Liver (tissue), 9 donors: ENCODE results near the gene PLEKHA8. TPM values are rescaled to one million over a fixed set of nuclear protein-coding genes. Genes with fewer than 3 reads are reported as not detected.
A peak's percentile ranks its signal among the peaks of the same experiment; 100 is the strongest.

Experiments
- DNase-seq: peaks from one replicate; pipeline ENCODE4 v3.0.0-alpha.2; 2017; ENCODE audit warnings: low spot score
- H3K27ac ChIP-seq, 2 donors: one replicate each; pipeline ENCODE4 v1.7.0; 2013; ENCODE audit warnings: inconsistent platforms in 2 of 2, low read length in 2 of 2, control low read depth in 1 of 2, low read depth in 1 of 2, mild to moderate bottlenecking in 1 of 2
- H3K27me3 ChIP-seq, 4 donors: one replicate each; pipeline versions ENCODE4 v1.6.1 to v1.7.0; 2013; ENCODE audit warnings: low read length in 3 of 4, inconsistent platforms in 1 of 4, mild to moderate bottlenecking in 1 of 4, moderate library complexity in 1 of 4; ENCODE audit not compliant: control insufficient read depth in 4 of 4, insufficient read depth in 4 of 4
- H3K36me3 ChIP-seq, 4 donors: one replicate each; pipeline versions ENCODE4 v1.6.1 to v1.7.0; 2013; ENCODE audit warnings: low read length in 3 of 4, mild to moderate bottlenecking in 3 of 4, low read depth in 1 of 4, moderate library complexity in 1 of 4; ENCODE audit not compliant: control insufficient read depth in 4 of 4, insufficient read depth in 3 of 4
- H3K4me1 ChIP-seq, 4 donors: one replicate each; pipeline versions ENCODE4 v1.6.1 to v1.7.0; 2013; ENCODE audit warnings: low read length in 3 of 4, mild to moderate bottlenecking in 3 of 4, moderate library complexity in 1 of 4; ENCODE audit not compliant: control insufficient read depth in 4 of 4, insufficient read depth in 4 of 4
- H3K4me3 ChIP-seq, 3 donors: one replicate each; pipeline versions ENCODE4 v1.6.1 to v1.7.0; 2013; ENCODE audit warnings: low read length in 3 of 3, control low read depth in 1 of 3, low read depth in 1 of 3, mild to moderate bottlenecking in 1 of 3
- H3K9ac ChIP-seq, 2 donors: one replicate each; pipeline ENCODE4 v1.7.0; 2013; ENCODE audit warnings: low read length in 2 of 2, mild to moderate bottlenecking in 2 of 2, moderate library complexity in 2 of 2, control low read depth in 1 of 2, low read depth in 1 of 2
- H3K9me3 ChIP-seq, 4 donors: one replicate each; pipeline versions ENCODE4 v1.6.1 to v1.7.0; 2013; ENCODE audit warnings: low read length in 3 of 4; ENCODE audit not compliant: control insufficient read depth in 4 of 4
- ATF3 ChIP-seq: IDR thresholded peaks from 2 replicates; pipeline ENCODE4 v1.6.1; 2016; ENCODE audit warnings: antibody characterized with exemption
- EGR1 ChIP-seq, 2 donors: IDR thresholded peaks; 2 replicates each; pipeline ENCODE4 v1.6.1; 2016 to 2018; ENCODE audit warnings: antibody characterized with exemption in 2 of 2, low read depth in 2 of 2
- FOXA1 ChIP-seq: IDR thresholded peaks from 2 replicates; pipeline ENCODE4 v1.6.1; 2016; ENCODE audit warnings: antibody characterized with exemption
- FOXA2 ChIP-seq: IDR thresholded peaks from 2 replicates; pipeline ENCODE4 v1.6.1; 2016; ENCODE audit warnings: antibody characterized with exemption
- HNF4A ChIP-seq, 2 donors: conservative IDR thresholded peaks; 2 replicates each; pipeline ENCODE4 v1.6.1; 2016; ENCODE audit warnings: antibody characterized with exemption in 2 of 2, mild to moderate bottlenecking in 2 of 2
- MAX ChIP-seq: IDR thresholded peaks from 2 replicates; pipeline ENCODE4 v1.6.1; 2016; ENCODE audit warnings: antibody characterized with exemption
- NR2F2 ChIP-seq: IDR thresholded peaks from 2 replicates; pipeline ENCODE4 v1.6.1; 2016; ENCODE audit warnings: antibody characterized with exemption
- RAD21 ChIP-seq, 2 donors: IDR thresholded peaks; 2 replicates each; pipeline ENCODE4 v1.6.1; 2016; ENCODE audit warnings: antibody characterized with exemption in 2 of 2, mild to moderate bottlenecking in 2 of 2
- REST ChIP-seq: IDR thresholded peaks from 2 replicates; pipeline ENCODE4 v1.6.1; 2016; ENCODE audit warnings: antibody characterized with exemption, mild to moderate bottlenecking
- RXRA ChIP-seq, 2 donors: IDR thresholded peaks; 2 replicates each; pipeline ENCODE4 v1.6.1; 2017 to 2018; ENCODE audit warnings: antibody characterized with exemption in 2 of 2, mild to moderate bottlenecking in 1 of 2
- SP1 ChIP-seq: IDR thresholded peaks from 2 replicates; pipeline ENCODE4 v1.6.1; 2018; ENCODE audit warnings: antibody characterized with exemption, mild to moderate bottlenecking
- TAF1 ChIP-seq: conservative IDR thresholded peaks from 2 replicates; pipeline ENCODE4 v1.6.1; 2016; ENCODE audit warnings: antibody characterized with exemption, mild to moderate bottlenecking
- YY1 ChIP-seq: IDR thresholded peaks from 2 replicates; pipeline ENCODE4 v1.6.1; 2016; ENCODE audit warnings: antibody characterized with exemption, mild to moderate bottlenecking
- ZBTB33 ChIP-seq: IDR thresholded peaks from 2 replicates; pipeline ENCODE4 v1.6.1; 2016; ENCODE audit warnings: antibody characterized with exemption
- WGBS: extraction: QIAGEN DNeasy Blood & Tissue Kit; methylation state at CpG from one replicate; pipeline ENCODE4 v1.1.7; 2013; 5-methylcytosine and 5-hydroxymethylcytosine counted together
- polyA plus RNA-seq, 2 donors: library from polyadenylated mRNA; stranded (reverse) in 1 of 2; unstranded in 1 of 2; fragments of 200-250 nt in 1 of 2; fragments of >200 nt in 1 of 2; fragmentation: Nextera tagmentation in 1 of 2; extraction: Ambion mirVana in 1 of 2; gene quantifications; one replicate each; pipeline versions ENCODE4 v1.2.1 to v1.2.3, GENCODE V29; 2013 to 2015
- total RNA-seq, 2 donors: library from RNA; depleted of rRNA; stranded (reverse); fragments of >200 nt; gene quantifications; one replicate each; pipeline ENCODE4 v1.2.3, GENCODE V29; 2014
- donor health status: healthy.
- donor health status: healthy.
- donor health status: healthy.
- donor health status: healthy.
- donor health status: healthy.

PLEKHA8 gene
- total and polyA plus RNA-seq, 4 donors, result 1.0 to 5.4 (median 2.4) TPM

GRCh38 chr7:30146127-30146612 is 118.0 kb downstream of the PLEKHA8 start:
- H3K4me3 ChIP-seq, result no peak overlapping the region
- no peak overlapping the region for H3K9ac ChIP-seq

GRCh38 chr7:30147223-30147622 is 119.0 kb downstream of the PLEKHA8 start:
- no peaks in the 10 kb centered on the region for H3K9me3 ChIP-seq
- H3K4me3 ChIP-seq, result no peak overlapping the region
- H3K27ac ChIP-seq, result no peak overlapping the region
- no peaks in the 10 kb centered on the region for H3K36me3 ChIP-seq
- H3K4me1 ChIP-seq, result no peaks in the 10 kb centered on the region
- no peaks in the 10 kb centered on the region for H3K27me3 ChIP-seq
- no peak overlapping the region for H3K9ac ChIP-seq
- 85% methylated on average over 4 of the region's 4 CpGs for WGBS
- no peak for DNase-seq
- TF ChIP-seq NR2F2 (no peak), EGR1 (IDR thresholded peaks at IDR 0.05; ENCODE audit: low read depth in 2 of 2) (no peak), ATF3 (no peak), RAD21 (IDR thresholded peaks at IDR 0.05) (no peak), FOXA1 (no peak), REST (no peak), HNF4A (conservative IDR thresholded peaks at IDR 0.05) (no peak), FOXA2 (no peak), YY1 (no peak)

More at GRCh38 chr7:30146127-30146612, 118.0 kb downstream of the PLEKHA8 start:
- no peaks in the 10 kb centered on the region for H3K9me3 ChIP-seq
- no peak overlapping the region for H3K27ac ChIP-seq
- peak; percentile 63 for DNase-seq
- H3K27me3 ChIP-seq, result no peaks in the 10 kb centered on the region
- 90% methylated on average over 13 of the region's 13 CpGs for WGBS
- TF ChIP-seq RXRA (IDR thresholded peaks at IDR 0.05) (no peak), SP1 (no peak), ATF3 (no peak), FOXA2 (no peak), NR2F2 (no peak), TAF1 (no peak), FOXA1 (no peak), MAX (no peak), RAD21 (IDR thresholded peaks at IDR 0.05) (no peak), ZBTB33 (no peak), REST (no peak)
- no peaks in the 10 kb centered on the region for H3K4me1 ChIP-seq
- no peaks in the 10 kb centered on the region for H3K36me3 ChIP-seq
